Endodermal cell (in vitro differentiated cells): ENCODE measurements around the gene HPD. TPM values are rescaled to one million over a fixed set of nuclear protein-coding genes. Genes with fewer than 3 reads are reported as not detected.

Experiments
- DNase-seq: peaks from one replicate; pipeline ENCODE4 v3.0.0-alpha.2; 2017
- H3K27ac ChIP-seq: 2 replicates; pipeline ENCODE4 v1.5.1; 2013; ENCODE audit warnings: mild to moderate bottlenecking, low read depth, low read length, moderate library complexity
- H3K27me3 ChIP-seq: 2 replicates; pipeline ENCODE4 v1.6.1; 2013; ENCODE audit warnings: mild to moderate bottlenecking, low read length, moderate library complexity; ENCODE audit not compliant: insufficient read depth, control insufficient read depth, poor library complexity, severe bottlenecking
- H3K36me3 ChIP-seq: 2 replicates; pipeline ENCODE4 v1.7.0; 2013; ENCODE audit warnings: mild to moderate bottlenecking, low read length, moderate library complexity; ENCODE audit not compliant: control insufficient read depth, insufficient read depth
- H3K4me1 ChIP-seq: one replicate; pipeline ENCODE4 v1.7.0; 2013; ENCODE audit warnings: low read length; ENCODE audit not compliant: control insufficient read depth, insufficient read depth
- H3K4me3 ChIP-seq: 2 replicates; pipeline ENCODE4 v1.5.1; 2013; ENCODE audit warnings: mild to moderate bottlenecking, low read length, moderate library complexity
- H3K9ac ChIP-seq: 2 replicates; pipeline ENCODE4 v1.6.1; 2013; ENCODE audit warnings: mild to moderate bottlenecking, low read length, moderate library complexity; ENCODE audit not compliant: poor library complexity, severe bottlenecking; ENCODE audit errors: extremely low read depth
- H3K9me3 ChIP-seq: 2 replicates; pipeline ENCODE4 v1.6.1; 2013; ENCODE audit warnings: mild to moderate bottlenecking, low read length, moderate library complexity; ENCODE audit not compliant: control insufficient read depth
- H3K27ac Mint-ChIP-seq: 2 replicates; pipeline ENCODE4 v1.8.0; 2020; ENCODE audit warnings: mixed read lengths
- H3K27me3 Mint-ChIP-seq: 2 replicates; pipeline ENCODE4 v1.8.0; 2021; ENCODE audit warnings: mild to moderate bottlenecking, mixed read lengths; ENCODE audit not compliant: insufficient read depth
- H3K36me3 Mint-ChIP-seq: 2 replicates; pipeline ENCODE4 v1.8.0; 2020; ENCODE audit warnings: low read depth, mixed read lengths
- H3K4me1 Mint-ChIP-seq: 2 replicates; pipeline ENCODE4 v1.8.0; 2020; ENCODE audit warnings: mixed read lengths
- H3K4me3 Mint-ChIP-seq: 2 replicates; pipeline ENCODE4 v1.8.0; 2020; ENCODE audit warnings: mild to moderate bottlenecking, moderate library complexity, mixed read lengths
- H3K9me3 Mint-ChIP-seq: 2 replicates; pipeline ENCODE4 v1.8.0; 2020; ENCODE audit warnings: mild to moderate bottlenecking, mixed read lengths
- CTCF ChIP-seq: fragments of 200-600 bp; sonication (generic); conservative IDR thresholded peaks from 2 replicates; pipeline ENCODE4 v1.5.0; 2021; ENCODE audit warnings: antibody characterized with exemption, mild to moderate bottlenecking
- WGBS, 2 experiments: methylation state at CpG; one replicate each; pipeline versions ENCODE4 v1.1.5 to v1.1.7; 2013; ENCODE audit warnings: missing lambda C conversion rate in 2 of 2, mixed read lengths in 1 of 2; ENCODE audit not compliant: insufficient coverage in 1 of 2, insufficient read length in 1 of 2; 5-methylcytosine and 5-hydroxymethylcytosine counted together
- total RNA-seq, 2 donors: library from RNA; stranded (reverse); fragmentation: NEBNext Ultra II Directional in 1 of 2; extraction: Animal tissue kit (Norgen Biotek cat#: 25700) in 1 of 2; gene quantifications; 2 replicates in 1 of 2; 3 replicates in 1 of 2; pipeline ENCODE4 v1.2.1, GENCODE V29; 2021

Gene HPD
- total RNA-seq, 2 donors from 2014 or later: 0.55 to 0.71 TPM

DNA sequence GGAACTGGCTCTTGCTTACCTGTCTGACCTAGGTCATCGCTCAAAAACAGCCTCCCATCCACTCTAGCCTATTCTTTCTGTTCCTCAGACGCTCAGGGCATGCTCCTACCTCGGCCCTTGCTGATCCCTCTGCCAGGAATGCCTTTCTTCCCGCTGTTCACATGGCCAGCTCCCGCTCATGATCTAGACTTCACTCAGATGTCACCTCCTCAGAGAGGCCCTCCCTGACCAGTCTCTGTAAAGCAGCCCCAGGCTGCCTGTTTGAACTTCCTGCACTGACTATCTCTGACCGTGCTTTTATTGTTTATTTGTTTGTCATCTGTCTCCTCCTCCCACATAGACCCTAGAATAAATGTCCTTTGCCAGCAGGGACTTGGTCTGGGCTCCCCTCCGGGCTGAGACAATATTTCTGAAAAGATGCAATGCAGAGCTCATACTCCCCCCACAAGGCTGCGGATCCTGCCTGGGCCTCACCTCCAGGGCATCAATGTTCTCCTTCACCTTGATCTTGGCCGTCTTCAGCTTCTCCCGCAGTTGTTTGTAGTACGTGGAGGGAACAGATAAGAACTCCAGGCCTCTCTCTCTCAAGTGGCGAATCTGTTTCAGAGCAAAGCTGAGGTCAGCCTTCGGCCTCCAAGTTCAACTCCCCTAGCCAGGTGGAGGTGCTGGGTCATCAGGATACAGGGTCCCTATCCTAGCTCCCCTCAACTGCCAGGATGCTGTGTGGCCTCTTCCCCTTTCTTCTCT lies 15.2 kb downstream of the HPD start:
- peaks cover 3% of the 10 kb centered on the region for H3K4me1 ChIP-seq
- peaks cover 3% of the 10 kb centered on the region for H3K27me3 Mint-ChIP-seq
- peak; percentile 62 for DNase-seq
- peaks cover 10% of the 10 kb centered on the region for H3K4me1 Mint-ChIP-seq
- no peak overlapping the region for H3K4me3 Mint-ChIP-seq
- no peaks in the 10 kb centered on the region for H3K9me3 ChIP-seq
- no peak overlapping the region for H3K9ac ChIP-seq
- H3K36me3 Mint-ChIP-seq: no peaks in the 10 kb centered on the region
- 76 to 84% methylated on average over 11 to 13 of the region's 13 CpGs for WGBS, 2 experiments
- no peak overlapping the region for H3K27ac ChIP-seq
- no peaks in the 10 kb centered on the region for H3K36me3 ChIP-seq
- H3K9me3 Mint-ChIP-seq: peaks cover 2% of the 10 kb centered on the region
- no peak overlapping the region for H3K4me3 ChIP-seq
- H3K27ac Mint-ChIP-seq: no peak overlapping the region
- no peaks in the 10 kb centered on the region for H3K27me3 ChIP-seq
- TF ChIP-seq CTCF: no peak

GRCh38 chr12:121839993-121840761 lies 18.5 kb downstream of the HPD start:
- Mint-ChIP-seq H3K9me3 (peaks cover 2% of the 10 kb centered on the region), H3K27ac (peak overlapping the region; percentile 95), H3K27me3 (peaks cover 16% of the 10 kb centered on the region), H3K4me3 (peak overlapping the region; percentile 82), H3K36me3 (no peaks in the 10 kb centered on the region), H3K4me1 (peaks cover 10% of the 10 kb centered on the region)
- TF ChIP-seq CTCF: no peak
- Histone ChIP-seq H3K9me3 (no peaks in the 10 kb centered on the region), H3K27ac (peak overlapping the region; percentile 30), H3K36me3 (no peaks in the 10 kb centered on the region), H3K4me3 (peak overlapping the region; percentile 91), H3K27me3 (no peaks in the 10 kb centered on the region), H3K4me1 (peaks cover 3% of the 10 kb centered on the region), H3K9ac (peak overlapping the region; percentile 70)
- WGBS, 2 experiments: 76 to 77% methylated on average over 24 of the region's 24 CpGs
- no peak for DNase-seq

DNA sequence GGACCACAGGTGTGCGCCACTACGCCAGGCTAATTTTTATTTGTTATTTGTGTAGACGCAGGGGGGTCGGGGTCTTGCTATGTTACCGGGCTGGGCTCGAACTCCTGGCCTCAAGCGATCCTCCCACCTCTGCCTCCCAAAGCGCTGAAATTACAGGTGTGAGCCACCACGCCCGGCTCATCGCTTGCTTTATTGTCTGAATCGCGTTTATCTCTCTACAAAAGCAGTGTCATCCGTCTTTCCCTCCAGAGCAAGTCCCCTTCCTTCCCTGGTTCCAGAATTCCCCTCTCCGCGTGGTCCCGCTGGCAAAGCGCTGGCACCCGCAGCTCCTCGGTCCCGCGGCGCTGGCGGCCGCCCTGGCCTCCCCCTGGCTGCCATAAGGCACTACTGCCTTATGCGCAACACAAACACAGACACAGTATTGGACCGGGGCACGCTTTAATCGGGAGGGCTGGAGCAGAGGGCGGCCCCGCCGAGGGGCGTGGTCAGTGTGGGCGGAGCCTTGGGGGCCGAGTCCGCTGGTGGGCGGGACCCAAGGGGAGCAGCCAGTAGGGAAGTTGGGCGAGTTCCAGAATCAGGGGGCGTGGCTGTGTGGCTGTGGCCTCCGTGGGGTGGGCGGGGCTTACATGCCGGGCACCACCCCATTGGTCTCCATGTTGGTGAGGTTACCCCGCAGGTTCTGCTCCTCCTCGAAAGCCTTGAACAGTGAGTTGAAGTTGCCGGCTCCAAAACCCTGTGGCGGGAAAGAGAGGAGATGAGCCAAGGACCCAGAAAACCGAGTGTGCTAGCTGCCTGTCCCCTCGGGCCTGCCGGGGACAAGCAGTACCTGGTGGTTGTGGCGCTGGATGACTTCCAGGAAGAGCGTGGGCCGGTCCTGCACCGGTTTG lies 19.3 kb downstream of the HPD start:
- H3K4me3 ChIP-seq: peak overlapping the region; percentile 91
- Mint-ChIP-seq H3K36me3 (no peaks in the 10 kb centered on the region), H3K4me1 (peaks cover 10% of the 10 kb centered on the region), H3K9me3 (peaks cover 2% of the 10 kb centered on the region), H3K27ac (peak overlapping the region; percentile 95), H3K27me3 (peaks cover 16% of the 10 kb centered on the region), H3K4me3 (peak overlapping the region; percentile 82)
- peak; percentile 71 for TF ChIP-seq CTCF
- H3K27ac ChIP-seq: peak overlapping the region; percentile 30
- H3K27me3 ChIP-seq: no peaks in the 10 kb centered on the region
- WGBS, 2 experiments: 15 to 19% methylated on average over 36 to 53 of the region's 53 CpGs
- H3K36me3 ChIP-seq: no peaks in the 10 kb centered on the region
- peak; percentile 100 for DNase-seq
- peak overlapping the region; percentile 70 for H3K9ac ChIP-seq
- no peaks in the 10 kb centered on the region for H3K9me3 ChIP-seq
- peaks cover 3% of the 10 kb centered on the region for H3K4me1 ChIP-seq
